B cell (primary cell): ENCODE results near the gene CENPX. TPM values are rescaled to one million over a fixed set of nuclear protein-coding genes. Genes with fewer than 3 reads are reported as not detected.

Experiments
- ATAC-seq: fragments of 200-7000 bp; cut with Tn5 transposase; one replicate; pipeline ENCODE4 v1.10.0; 2021; ENCODE audit warnings: low read depth, mild to moderate bottlenecking, moderate number of reproducible peaks, moderate library complexity
- CTCF ChIA-PET: fragments of 350-600 bp; sonication (Branson Sonifier 250); formaldehyde crosslinking; loops from one replicate; lab custom pipeline; 2021; ENCODE audit warnings: antibody characterized with exemption, inconsistent platforms; lab: Charles Lee
- POLR2A ChIA-PET: fragments of 350-600 bp; sonication (Branson Sonifier 250); formaldehyde crosslinking; loops from one replicate; lab custom pipeline; 2021; ENCODE audit warnings: antibody characterized with exemption; lab: Charles Lee
- DNase-seq: peaks from one replicate; pipeline ENCODE4 v3.0.0; 2013
- H2AFZ ChIP-seq: 2 replicates; pipeline ENCODE4 v1.6.1; 2012; ENCODE audit warnings: mild to moderate bottlenecking, low read depth, low read length; ENCODE audit not compliant: insufficient read depth, poor library complexity, severe bottlenecking
- H3K27ac ChIP-seq, 2 donors: 1 replicate in 1 of 2; 2 replicates in 1 of 2; pipeline ENCODE4 v1.5.1; 2012 to 2013; ENCODE audit warnings: low read length in 2 of 2, mild to moderate bottlenecking in 2 of 2, moderate library complexity in 1 of 2
- H3K27me3 ChIP-seq, 4 experiments: fragments of 200-600 bp in 1 of 4; sonication (generic) in 1 of 4; replicated peaks in 1 of 4; 1 replicate in 2 of 4; 2 replicates in 2 of 4; pipeline versions ENCODE4 v1.6.1 to v1.7.0; 2013 to 2016; ENCODE audit warnings: low read length in 3 of 4, mild to moderate bottlenecking in 2 of 4, mixed read lengths in 1 of 4, moderate library complexity in 1 of 4; ENCODE audit not compliant: insufficient read depth in 4 of 4, control insufficient read depth in 3 of 4; ENCODE audit errors: control extremely low read depth in 1 of 4
- H3K36me3 ChIP-seq, 2 experiments: replicated peaks in 1 of 2; 1 replicate in 1 of 2; 2 replicates in 1 of 2; pipeline versions ENCODE4 v1.6.1 to v1.7.1; 2013; ENCODE audit warnings: low read length in 1 of 2; ENCODE audit not compliant: insufficient read depth in 2 of 2, control insufficient read depth in 1 of 2; ENCODE audit errors: control extremely low read depth in 1 of 2, extremely low read depth in 1 of 2
- H3K4me1 ChIP-seq, 2 donors: fragments of 200-600 bp in 1 of 2; sonication (generic) in 1 of 2; 1 replicate in 1 of 2; 2 replicates in 1 of 2; pipeline versions ENCODE4 v1.5.1 to v1.6.1; 2013 to 2017; ENCODE audit warnings: low read length in 2 of 2; ENCODE audit not compliant: control insufficient read depth in 2 of 2, insufficient read depth in 2 of 2
- H3K4me2 ChIP-seq: replicated peaks from 2 replicates; pipeline ENCODE3; 2012; ENCODE audit warnings: mild to moderate bottlenecking, low read depth, low read length; ENCODE audit not compliant: poor library complexity, severe bottlenecking
- H3K4me3 ChIP-seq, 5 experiments: fragments of 200-600 bp in 1 of 5; sonication (generic) in 1 of 5; 1 replicate in 3 of 5; 2 replicates in 2 of 5; pipeline versions ENCODE4 v1.5.1 to v1.7.0; 2011 to 2016; ENCODE audit warnings: low read length in 4 of 5, mild to moderate bottlenecking in 4 of 5, low read depth in 2 of 5, control low read depth in 1 of 5, moderate library complexity in 1 of 5; ENCODE audit not compliant: insufficient read depth in 1 of 5; ENCODE audit errors: control extremely low read depth in 1 of 5, extremely low read depth in 1 of 5
- H3K79me2 ChIP-seq: fragments of 200-600 bp; sonication (generic); one replicate; pipeline ENCODE4 v1.6.0; 2016; ENCODE audit warnings: low read length; ENCODE audit not compliant: control insufficient read depth, insufficient read depth
- H3K9ac ChIP-seq: fragments of 200-600 bp; sonication (generic); 2 replicates; pipeline ENCODE4 v1.6.1; 2017; ENCODE audit warnings: mild to moderate bottlenecking, low read length, moderate library complexity
- H3K9me3 ChIP-seq, 3 donors: one replicate each; pipeline versions ENCODE4 v1.6.1 to v1.7.1; 2013; ENCODE audit warnings: low read length in 2 of 3; ENCODE audit not compliant: control insufficient read depth in 2 of 3, insufficient read depth in 1 of 3; ENCODE audit errors: control extremely low read depth in 1 of 3
- H4K20me1 ChIP-seq: 2 replicates; pipeline ENCODE4 v1.6.0; 2012; ENCODE audit warnings: mild to moderate bottlenecking, low read length; ENCODE audit not compliant: insufficient read depth, control insufficient read depth, poor library complexity, severe bottlenecking
- H3K27ac Mint-ChIP-seq: one replicate; pipeline ENCODE4 v1.8.0; 2021; ENCODE audit warnings: mixed read lengths
- H3K27me3 Mint-ChIP-seq: one replicate; pipeline ENCODE4 v1.8.0; 2021; ENCODE audit warnings: mixed read lengths
- H3K4me1 Mint-ChIP-seq: one replicate; pipeline ENCODE4 v1.8.0; 2021; ENCODE audit warnings: mixed read lengths
- H3K4me3 Mint-ChIP-seq: one replicate; pipeline ENCODE4 v1.8.0; 2021; ENCODE audit warnings: mixed read lengths
- H3K9me3 Mint-ChIP-seq: one replicate; pipeline ENCODE4 v1.8.0; 2022; ENCODE audit warnings: mixed read lengths; ENCODE audit not compliant: insufficient read depth
- EZH2 ChIP-seq: IDR thresholded peaks from 2 replicates; pipeline ENCODE4 v1.6.1; 2012; ENCODE audit warnings: borderline replicate concordance, low read depth, mild to moderate bottlenecking, moderate library complexity, low read length; ENCODE audit not compliant: insufficient read depth, poor library complexity, severe bottlenecking
- WGBS: methylation state at CpG from one replicate; pipeline ENCODE4 v1.1.5; 2013; ENCODE audit warnings: missing lambda C conversion rate; ENCODE audit not compliant: insufficient coverage; 5-methylcytosine and 5-hydroxymethylcytosine counted together
- intact Hi-C: fragments of 100-400 bp; cut with micrococcal nuclease; formaldehyde crosslinking; loops from one replicate; pipeline ENCODE4 v1.10.0; 2022
- polyA plus RNA-seq: library from polyadenylated mRNA; depleted of rRNA; stranded (reverse); fragments of >200 nt; gene quantifications from 2 replicates; pipeline ENCODE4 v1.2.3, GENCODE V29; 2012
- total RNA-seq, 2 donors: library from RNA; stranded (reverse); fragments of 120-200 nt in 1 of 2; gene quantifications; 1 replicate in 1 of 2; 2 replicates in 1 of 2; pipeline versions ENCODE4 v1.2.3 to v1.2.4, GENCODE V29; 2013 to 2022
- TF ChIP-seq, protein P1 (sequence below): fragments of 200-600 bp; IDR thresholded peaks from one replicate; pipeline ENCODE4 v1.8.0; 2022; ENCODE audit warnings: antibody characterized with exemption, mild to moderate bottlenecking

Gene CENPX
- total and polyA plus RNA-seq, 2 donors (not counting 1 experiment from before 2014, with no cell fraction given) = 37.0 to 40.1 TPM

DNA sequence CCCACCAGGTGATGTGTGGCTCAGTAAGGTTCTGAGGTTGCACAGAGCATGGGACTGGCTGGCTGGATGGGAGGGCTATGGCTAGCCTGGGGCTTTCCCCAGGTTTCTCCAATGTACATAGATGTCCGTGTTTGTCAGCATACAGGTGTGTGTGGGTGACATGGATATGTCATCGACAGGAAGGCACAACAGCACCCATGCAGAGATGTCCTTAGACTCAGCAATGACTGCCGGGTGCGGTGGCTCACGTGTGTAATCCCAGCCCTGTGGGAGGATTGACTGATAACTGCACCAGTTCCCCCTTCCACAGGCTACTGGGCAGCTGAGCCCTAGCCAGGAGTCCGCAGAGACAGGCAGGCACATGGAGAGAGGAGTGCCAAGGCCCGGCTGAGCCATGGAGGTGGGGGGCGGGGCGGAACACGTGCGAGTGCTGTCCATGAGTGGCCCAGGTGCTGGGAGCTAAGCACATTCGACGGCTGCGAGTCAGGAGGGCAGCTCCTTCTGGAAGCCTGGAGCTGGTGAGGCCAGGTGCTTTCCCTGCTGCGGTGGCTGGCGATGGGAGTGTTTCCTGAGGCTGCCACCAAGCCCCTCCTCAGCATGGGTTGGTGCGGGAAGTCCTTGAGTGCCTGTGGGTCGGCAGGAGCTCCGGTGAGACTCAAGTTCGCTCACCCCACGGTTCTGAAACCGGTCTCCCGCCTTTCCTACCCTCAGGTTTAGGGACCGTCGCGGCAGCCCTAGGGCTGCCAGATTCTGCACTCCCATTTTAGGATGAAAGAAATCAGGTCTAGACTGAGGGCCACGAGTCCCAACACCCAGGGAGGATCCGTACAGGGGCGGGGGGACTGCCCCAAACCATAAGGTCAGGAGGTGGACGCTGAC lies 46.1 kb downstream of the CENPX start:
- Histone ChIP-seq H3K27me3 (no peaks in the 10 kb centered on the region), H3K9ac (peak overlapping the region; percentile 85), H3K36me3 (no peaks in the 10 kb centered on the region), H4K20me1 (peaks cover 7% of the 10 kb centered on the region), H3K27ac (peak overlapping the region; percentile 48 to 91), H3K4me1 (peaks cover 19 to 26% of the 10 kb centered on the region in 2 donors), H3K4me2 (peak overlapping the region; percentile 99), H3K9me3 (peaks cover 0 to 4% (median 4%) of the 10 kb centered on the region in 3 donors), H3K4me3 (peak overlapping the region; percentile 5 to 96 (median 79)), H3K79me2 (peaks cover 20% of the 10 kb centered on the region), H2AFZ (peak overlapping the region; percentile 100)
- peaks cover 28% of the 10 kb centered on the region for H3K4me1 Mint-ChIP-seq
- 20% methylated on average over 28 of the region's 30 CpGs for WGBS
- DNase-seq (no peak), ATAC-seq (no peak)
- CTCF ChIA-PET = interaction anchor here (1.0 kb wide), 3 partner anchors 13 to 61 kb away, joined by 3 read pairs; partner anchors contain the start of gene DCXR
- peak overlapping the region; percentile 98 for H3K4me3 Mint-ChIP-seq
- H3K9me3 Mint-ChIP-seq = no peaks in the 10 kb centered on the region
- peaks cover 3% of the 10 kb centered on the region for H3K27me3 Mint-ChIP-seq
- POLR2A ChIA-PET = interaction anchor here (1.4 to 3.9 kb wide), 2 partner anchors 9 to 61 kb away, joined by 3 to 28 read pairs; partner anchors contain the start of gene DCXR
- intact Hi-C loops = loop anchor here (1.0 to 2.0 kb wide), 4 partner anchors 8 to 61 kb away; partner anchors contain the start of genes DCXR, LRRC45 and MAFG
- TF ChIP-seq, protein P1, sequence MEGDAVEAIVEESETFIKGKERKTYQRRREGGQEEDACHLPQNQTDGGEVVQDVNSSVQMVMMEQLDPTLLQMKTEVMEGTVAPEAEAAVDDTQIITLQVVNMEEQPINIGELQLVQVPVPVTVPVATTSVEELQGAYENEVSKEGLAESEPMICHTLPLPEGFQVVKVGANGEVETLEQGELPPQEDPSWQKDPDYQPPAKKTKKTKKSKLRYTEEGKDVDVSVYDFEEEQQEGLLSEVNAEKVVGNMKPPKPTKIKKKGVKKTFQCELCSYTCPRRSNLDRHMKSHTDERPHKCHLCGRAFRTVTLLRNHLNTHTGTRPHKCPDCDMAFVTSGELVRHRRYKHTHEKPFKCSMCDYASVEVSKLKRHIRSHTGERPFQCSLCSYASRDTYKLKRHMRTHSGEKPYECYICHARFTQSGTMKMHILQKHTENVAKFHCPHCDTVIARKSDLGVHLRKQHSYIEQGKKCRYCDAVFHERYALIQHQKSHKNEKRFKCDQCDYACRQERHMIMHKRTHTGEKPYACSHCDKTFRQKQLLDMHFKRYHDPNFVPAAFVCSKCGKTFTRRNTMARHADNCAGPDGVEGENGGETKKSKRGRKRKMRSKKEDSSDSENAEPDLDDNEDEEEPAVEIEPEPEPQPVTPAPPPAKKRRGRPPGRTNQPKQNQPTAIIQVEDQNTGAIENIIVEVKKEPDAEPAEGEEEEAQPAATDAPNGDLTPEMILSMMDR = no peak
- TF ChIP-seq EZH2 = no peak
- H3K27ac Mint-ChIP-seq = peak overlapping the region; percentile 99

DNA sequence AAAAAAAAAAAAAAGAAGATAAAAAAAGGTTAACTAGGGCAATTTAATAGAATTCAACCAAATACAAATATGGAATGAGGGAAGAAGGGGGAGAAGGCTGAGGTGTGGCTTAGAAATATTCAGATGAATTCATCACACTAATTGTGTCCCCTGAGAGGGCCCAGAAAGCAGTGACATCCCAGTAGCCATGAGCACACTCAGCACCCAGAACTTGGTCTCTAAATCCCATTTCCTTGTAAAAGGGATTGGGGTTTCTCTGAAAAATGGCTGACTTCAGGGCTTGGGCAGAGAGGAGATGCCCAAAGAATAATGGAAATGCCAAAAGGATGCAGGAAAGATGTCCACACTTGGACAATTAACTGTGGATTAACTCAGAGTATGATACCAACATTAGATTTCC lies 49.2 kb downstream of the CENPX start:
- Histone ChIP-seq H3K4me3 (no peak overlapping the region), H2AFZ (no peak overlapping the region), H3K9ac (no peak overlapping the region), H3K4me2 (no peak overlapping the region), H3K27me3 (no peaks in the 10 kb centered on the region), H3K27ac (no peak overlapping the region), H3K79me2 (peaks cover 9% of the 10 kb centered on the region), H4K20me1 (peaks cover 1% of the 10 kb centered on the region), H3K36me3 (no peaks in the 10 kb centered on the region), H3K9me3 (peaks cover 0 to 4% (median 4%) of the 10 kb centered on the region in 3 donors), H3K4me1 (peaks cover 8 to 13% of the 10 kb centered on the region in 2 donors)
- H3K27ac Mint-ChIP-seq = no peak overlapping the region
- no peak for DNase-seq
- no peak for ATAC-seq
- no peaks in the 10 kb centered on the region for H3K9me3 Mint-ChIP-seq
- no peak overlapping the region for H3K4me3 Mint-ChIP-seq
- peaks cover 3% of the 10 kb centered on the region for H3K27me3 Mint-ChIP-seq
- POLR2A ChIA-PET = no interaction called here
- CTCF ChIA-PET = interaction anchor here (2.2 kb wide), 1 partner anchor 14 kb away, joined by 10 read pairs; no protein-coding TSS in a partner anchor
- peaks cover 11% of the 10 kb centered on the region for H3K4me1 Mint-ChIP-seq
- intact Hi-C loops = no loop called here
- TF ChIP-seq, protein P1 = no peak
- TF ChIP-seq EZH2 = no peak
